ENCODE data around the gene KCNJ18.
"Not testable (repeated sequence)": the region's sequence is repeated elsewhere in the genome, so short reads cannot be mapped to it uniquely, and the experiment has no call there.

KCNJ18 gene

DNA sequence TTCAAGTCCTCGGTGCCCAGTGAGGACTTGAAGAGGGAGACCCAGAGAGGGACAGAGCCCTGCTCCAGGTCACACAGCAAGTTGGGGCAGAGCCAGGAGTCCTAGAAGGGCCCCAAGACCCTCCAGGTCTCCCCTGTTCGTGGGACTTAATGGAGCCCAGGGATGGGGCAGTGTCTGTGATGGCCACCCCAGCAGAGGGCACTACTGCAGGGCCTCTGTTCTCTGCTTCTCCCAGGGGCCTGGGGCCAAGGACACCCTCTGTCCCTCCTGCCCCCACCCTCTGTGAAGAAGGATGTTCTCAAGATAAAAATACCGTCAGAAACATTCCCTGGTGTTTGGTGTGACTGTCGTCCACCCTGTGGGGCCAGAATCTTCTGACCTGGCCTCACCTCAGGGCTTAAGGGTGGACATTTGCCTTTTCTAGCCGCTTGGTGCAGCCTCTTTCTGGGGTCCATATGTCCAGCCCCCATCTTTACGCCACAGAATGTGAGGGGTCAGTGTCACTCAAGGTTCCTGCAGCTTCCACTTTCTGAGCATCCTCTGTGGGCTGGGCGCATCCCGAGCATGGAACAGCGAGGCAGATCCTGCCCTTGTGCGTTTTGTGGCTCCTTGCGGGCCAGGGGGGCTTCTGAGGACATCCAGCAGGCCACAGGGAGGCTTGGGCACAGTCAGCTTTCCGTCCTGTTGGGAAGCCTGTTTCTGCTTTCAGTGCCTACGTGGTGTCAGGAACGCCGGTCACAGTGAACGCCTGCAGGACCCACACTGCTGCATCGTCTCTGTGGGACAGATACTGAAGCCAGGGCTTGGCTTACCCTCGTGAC lies at the start of gene KCNJ18:
TSS of gene KCNJ18 (plus strand) at position 641 of the 821 bp plus-strand sequence. CDS start 10,264 bp downstream, outside the sequence.
- DNase-seq (ENCODE audit: low read depth, low spot score); in situ Hi-C loops (cut with HindIII; ENCODE audit: low sequenced_read_pairs); H3K4me3 ChIP-seq (ENCODE audit: low read depth, low read length): not testable (repeated sequence)

GRCh38 chr17:21648125-21648524 lies 44.2 kb upstream of the KCNJ18 start:
- H3K4me3 ChIP-seq (ENCODE audit: low read depth, low read length); DNase-seq (ENCODE audit: low read depth, low spot score); in situ Hi-C loops (cut with HindIII; ENCODE audit: low sequenced_read_pairs): not testable (repeated sequence)

GRCh38 chr17:21650043-21650442 lies 42.3 kb upstream of the KCNJ18 start:
- in situ Hi-C loops (cut with HindIII; ENCODE audit: low sequenced_read_pairs); H3K4me3 ChIP-seq (ENCODE audit: low read depth, low read length); DNase-seq (ENCODE audit: low read depth, low spot score): not testable (repeated sequence)

DNA sequence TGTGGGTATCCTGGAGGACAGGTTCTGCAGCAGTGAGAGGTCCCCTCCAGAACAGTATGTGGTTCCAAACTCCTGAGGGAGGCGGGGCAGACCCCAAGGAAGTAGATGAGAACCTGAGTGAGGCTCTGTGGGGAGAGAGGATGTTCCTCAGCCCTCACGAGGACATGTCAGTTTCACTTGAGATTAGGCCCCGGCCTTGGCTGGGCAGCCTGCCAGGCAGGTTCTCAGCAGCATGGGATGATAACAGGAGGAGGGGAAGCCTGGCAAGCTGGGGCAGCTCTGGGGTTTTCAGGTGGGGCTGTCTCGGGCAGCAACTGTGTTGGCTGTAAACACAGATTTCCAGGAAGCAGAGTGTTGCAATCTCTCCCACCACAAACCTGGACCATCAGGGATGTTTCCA lies 40.3 kb upstream of the KCNJ18 start:
- DNase-seq (ENCODE audit: low read depth, low spot score); H3K4me3 ChIP-seq (ENCODE audit: low read depth, low read length); in situ Hi-C loops (cut with HindIII; ENCODE audit: low sequenced_read_pairs): not testable (repeated sequence)

GRCh38 chr17:21653211-21653610 lies 39.1 kb upstream of the KCNJ18 start:
- in situ Hi-C loops (cut with HindIII; ENCODE audit: low sequenced_read_pairs); DNase-seq (ENCODE audit: low read depth, low spot score); H3K4me3 ChIP-seq (ENCODE audit: low read depth, low read length): not testable (repeated sequence)

- in situ Hi-C loops (cut with HindIII; ENCODE audit: low sequenced_read_pairs); DNase-seq (ENCODE audit: low read depth, low spot score); H3K4me3 ChIP-seq (ENCODE audit: low read depth, low read length): not testable (repeated sequence)
Measured at GRCh38 chr17:21656518-21657309, 35.6 kb upstream of the KCNJ18 start.

- in situ Hi-C loops (cut with HindIII; ENCODE audit: low sequenced_read_pairs), result not testable (repeated sequence)
Measured at GRCh38 chr17:21659635-21660034, 32.7 kb upstream of the KCNJ18 start.

DNA sequence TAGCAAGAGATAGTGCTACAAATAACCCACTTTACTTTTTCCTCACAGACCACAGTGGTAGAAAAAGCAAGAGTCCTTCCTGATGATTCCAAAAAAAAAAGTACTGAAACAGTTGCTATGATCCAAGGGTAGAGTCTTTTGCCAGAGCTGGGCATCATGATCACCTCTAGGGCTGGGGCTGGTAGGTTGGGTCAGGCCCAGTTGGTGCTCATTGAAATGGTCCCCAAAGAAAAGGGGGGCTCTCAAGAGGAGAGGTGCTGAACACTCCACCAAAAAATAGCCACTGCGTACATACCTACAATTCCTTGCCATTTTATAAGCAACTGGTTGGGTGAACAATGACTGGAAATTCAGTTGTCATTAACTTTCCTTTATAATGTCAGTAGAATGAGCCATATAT lies 30.9 kb upstream of the KCNJ18 start:
- in situ Hi-C loops (cut with HindIII; ENCODE audit: low sequenced_read_pairs); H3K4me3 ChIP-seq (ENCODE audit: low read depth, low read length); DNase-seq (ENCODE audit: low read depth, low spot score): not testable (repeated sequence)

More at GRCh38 chr17:21659635-21660034, 32.7 kb upstream of the KCNJ18 start:
- not testable (repeated sequence) for H3K4me3 ChIP-seq (ENCODE audit: low read depth, low read length); DNase-seq (ENCODE audit: low read depth, low spot score)

- in situ Hi-C loops (cut with HindIII; ENCODE audit: low sequenced_read_pairs); DNase-seq (ENCODE audit: low read depth, low spot score); H3K4me3 ChIP-seq (ENCODE audit: low read depth, low read length): not testable (repeated sequence)
Measured at GRCh38 chr17:21663166-21663565, 29.2 kb upstream of the KCNJ18 start.

DNA sequence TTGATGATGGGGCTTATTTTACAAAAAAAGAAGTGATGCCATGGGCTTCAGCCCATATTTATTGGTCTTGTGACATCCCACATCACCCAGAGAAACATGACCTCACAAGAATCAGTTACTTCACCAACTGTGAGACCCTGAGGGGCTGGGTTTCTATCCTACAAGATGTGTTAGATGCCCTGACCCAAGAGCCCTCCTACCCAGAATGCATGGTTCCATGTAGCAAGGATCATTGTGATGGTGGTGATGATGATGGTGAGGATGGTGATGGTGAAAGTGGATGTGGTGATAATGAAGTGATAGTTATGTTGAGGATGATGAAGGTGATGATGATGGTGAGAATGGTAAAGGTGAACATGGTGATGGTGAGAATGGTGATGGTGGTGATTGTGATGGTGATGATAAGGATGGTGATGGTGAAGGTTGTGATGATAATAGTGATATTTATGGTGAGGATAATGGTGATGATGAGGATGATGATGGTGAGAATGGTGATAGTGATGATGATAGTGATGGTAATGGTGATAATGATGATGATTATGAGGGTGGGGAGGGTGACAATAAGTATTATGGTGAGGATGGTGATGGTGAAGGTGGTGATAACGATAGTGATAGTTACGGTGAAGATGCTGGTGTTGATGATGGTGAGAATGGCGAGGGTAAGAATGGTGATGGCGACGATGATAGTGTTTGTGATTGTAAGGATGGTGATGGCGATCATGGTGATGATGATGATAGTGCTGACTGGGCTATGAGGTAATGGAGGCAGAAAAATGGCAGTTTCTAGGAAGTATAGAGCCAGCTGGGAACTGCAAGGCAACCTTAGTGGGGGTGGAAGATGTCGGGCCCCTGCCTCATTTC lies 28.5 kb upstream of the KCNJ18 start:
- in situ Hi-C loops (cut with HindIII; ENCODE audit: low sequenced_read_pairs); H3K4me3 ChIP-seq (ENCODE audit: low read depth, low read length); DNase-seq (ENCODE audit: low read depth, low spot score): not testable (repeated sequence)

GRCh38 chr17:21665171-21665570 lies 27.2 kb upstream of the KCNJ18 start:
- in situ Hi-C loops (cut with HindIII; ENCODE audit: low sequenced_read_pairs); DNase-seq (ENCODE audit: low read depth, low spot score); H3K4me3 ChIP-seq (ENCODE audit: low read depth, low read length): not testable (repeated sequence)

GRCh38 chr17:21665935-21666493 lies 26.3 kb upstream of the KCNJ18 start:
- H3K4me3 ChIP-seq (ENCODE audit: low read depth, low read length); in situ Hi-C loops (cut with HindIII; ENCODE audit: low sequenced_read_pairs); DNase-seq (ENCODE audit: low read depth, low spot score): not testable (repeated sequence)

DNA sequence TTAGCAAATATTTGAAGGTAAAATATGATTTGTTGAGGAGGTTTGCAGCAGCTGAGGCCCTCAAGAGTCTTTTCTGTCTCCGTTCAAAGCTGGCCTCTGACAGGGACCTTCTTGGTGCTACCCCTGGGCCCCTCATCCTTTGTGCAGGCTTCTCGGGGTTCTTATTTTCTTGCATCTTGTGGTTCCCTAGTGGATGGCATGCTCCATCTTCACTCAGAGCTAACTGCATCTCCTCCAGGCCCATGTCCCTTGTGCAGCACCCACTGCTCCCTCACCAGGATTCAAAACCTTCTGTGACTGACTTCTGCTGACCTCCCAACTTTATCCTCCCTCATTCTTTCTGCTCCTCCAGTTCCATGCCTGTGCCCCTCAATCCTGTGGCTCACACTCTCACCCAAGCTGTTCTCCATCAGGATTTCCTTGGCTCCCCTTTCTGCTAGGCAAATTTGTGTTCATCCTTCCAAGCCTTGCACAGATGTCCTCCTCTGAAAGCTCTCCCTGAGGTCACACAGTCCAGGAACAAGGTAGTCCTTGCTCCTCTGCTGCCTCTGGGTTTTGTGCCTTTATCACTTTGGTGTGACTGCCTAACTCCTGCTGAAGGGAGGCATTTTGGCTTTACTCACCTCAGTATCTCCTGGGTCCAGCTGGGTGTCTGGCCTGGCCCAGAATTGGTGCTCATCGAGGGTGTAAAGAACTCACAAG lies 25.5 kb upstream of the KCNJ18 start:
- H3K4me3 ChIP-seq (ENCODE audit: low read depth, low read length); DNase-seq (ENCODE audit: low read depth, low spot score); in situ Hi-C loops (cut with HindIII; ENCODE audit: low sequenced_read_pairs): not testable (repeated sequence)

DNA sequence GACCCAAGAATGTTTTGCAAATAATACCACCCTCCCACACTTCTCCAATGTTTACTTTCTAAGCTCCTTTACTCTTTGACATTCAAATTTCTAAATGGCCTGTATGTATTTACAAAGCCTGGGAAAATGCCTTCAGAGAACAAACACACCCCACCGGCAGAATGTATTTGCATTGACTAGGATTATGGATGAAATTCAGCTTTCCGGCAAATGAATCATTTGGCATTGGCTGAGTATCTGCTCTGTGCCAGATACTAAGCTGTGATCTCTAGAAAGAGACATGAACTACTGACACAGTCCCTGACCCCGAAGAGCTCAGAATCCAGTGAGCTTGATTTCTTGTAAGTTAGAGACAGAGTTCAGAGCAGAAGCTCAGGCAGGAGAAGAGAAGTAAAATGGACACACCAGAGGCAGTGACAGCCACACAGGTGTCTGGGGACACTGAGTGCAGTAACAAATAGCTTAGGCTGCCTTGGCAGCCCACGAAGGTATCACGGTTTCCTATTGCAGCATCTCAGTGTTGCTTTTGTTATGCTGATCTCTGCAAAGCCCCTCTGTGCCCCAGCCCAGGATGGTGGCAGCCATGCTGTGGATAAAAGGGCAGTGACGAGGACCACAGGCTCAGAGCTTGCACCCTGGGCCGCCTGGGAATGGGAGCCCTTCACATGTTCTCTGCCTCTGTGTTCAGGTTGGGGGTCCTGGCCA lies 24.8 kb upstream of the KCNJ18 start:
- in situ Hi-C loops (cut with HindIII; ENCODE audit: low sequenced_read_pairs); H3K4me3 ChIP-seq (ENCODE audit: low read depth, low read length); DNase-seq (ENCODE audit: low read depth, low spot score): not testable (repeated sequence)

DNA sequence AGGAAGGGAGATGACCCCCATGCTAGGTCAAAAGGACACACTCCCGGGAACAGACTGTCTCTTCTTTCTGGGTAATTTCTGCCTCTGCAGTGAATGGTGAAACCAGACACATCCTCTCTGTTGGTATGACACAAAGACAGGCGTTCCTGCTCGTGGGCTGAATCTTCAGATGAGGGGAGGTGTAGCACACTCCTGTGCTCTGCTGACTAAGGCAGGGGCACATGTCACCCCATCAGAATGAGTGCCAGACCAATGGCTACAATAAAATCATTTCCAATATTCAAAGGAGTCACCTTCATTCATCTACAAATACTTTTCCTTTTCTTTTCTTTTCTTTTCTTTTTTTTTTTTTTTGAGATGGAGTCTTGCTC lies 24.2 kb upstream of the KCNJ18 start:
- DNase-seq (ENCODE audit: low read depth, low spot score); H3K4me3 ChIP-seq (ENCODE audit: low read depth, low read length); in situ Hi-C loops (cut with HindIII; ENCODE audit: low sequenced_read_pairs): not testable (repeated sequence)

All from astrocyte of the spinal cord (primary cell).